Cerebellar cortex (tissue), 1 donor: ENCODE data around the gene JOSD2.
A peak's percentile ranks its signal among the peaks of the same experiment; 100 is the strongest.

Experiments used
- DNase-seq: peaks from one replicate; pipeline ENCODE4 v3.0.0-alpha.2; 2015; ENCODE audit warnings: low spot score

Gene JOSD2, protein sequence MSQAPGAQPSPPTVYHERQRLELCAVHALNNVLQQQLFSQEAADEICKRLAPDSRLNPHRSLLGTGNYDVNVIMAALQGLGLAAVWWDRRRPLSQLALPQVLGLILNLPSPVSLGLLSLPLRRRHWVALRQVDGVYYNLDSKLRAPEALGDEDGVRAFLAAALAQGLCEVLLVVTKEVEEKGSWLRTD

DNA sequence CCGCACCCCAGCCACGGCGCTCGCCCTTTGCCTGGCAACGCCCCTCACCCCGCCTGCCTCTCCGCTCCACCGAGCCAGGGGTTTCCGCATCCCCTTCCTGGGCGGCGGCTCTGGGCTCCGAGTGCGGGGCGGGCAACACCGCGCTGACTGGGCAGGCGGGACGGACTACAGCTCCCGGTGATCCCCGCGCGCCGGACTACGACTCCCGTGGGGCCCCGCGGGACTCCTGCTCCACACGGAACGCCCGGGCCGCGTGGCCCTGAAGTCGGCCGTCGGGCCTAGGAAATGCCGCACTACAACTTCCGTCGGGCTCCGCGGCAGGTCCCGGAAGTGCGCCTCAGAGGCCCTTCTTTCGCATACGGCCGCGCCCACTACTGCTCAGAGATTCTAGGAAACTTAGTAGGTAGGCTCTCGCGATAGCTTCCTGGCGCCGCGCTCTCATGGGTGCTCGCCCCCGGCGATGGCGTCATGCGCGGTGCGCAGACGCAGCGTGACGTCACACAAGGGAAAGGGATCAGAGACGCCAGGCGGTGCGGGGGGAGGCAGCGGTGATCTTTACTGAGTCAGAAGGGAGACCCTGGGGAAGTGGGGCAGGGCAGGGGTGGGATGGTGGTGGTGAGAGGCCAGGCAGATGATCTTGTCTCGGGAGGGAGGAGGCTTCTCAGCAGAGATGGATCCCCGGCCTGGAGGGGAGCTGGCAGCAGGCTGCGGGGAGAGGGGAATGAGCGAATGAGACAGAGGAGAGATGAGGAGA lies at the start of gene JOSD2:
JOSD2 (minus strand) TSS at position 123 of the 754 bp plus-strand sequence. CDS start 760 bp downstream, outside the sequence.
- peak; percentile 99 for DNase-seq

DNA sequence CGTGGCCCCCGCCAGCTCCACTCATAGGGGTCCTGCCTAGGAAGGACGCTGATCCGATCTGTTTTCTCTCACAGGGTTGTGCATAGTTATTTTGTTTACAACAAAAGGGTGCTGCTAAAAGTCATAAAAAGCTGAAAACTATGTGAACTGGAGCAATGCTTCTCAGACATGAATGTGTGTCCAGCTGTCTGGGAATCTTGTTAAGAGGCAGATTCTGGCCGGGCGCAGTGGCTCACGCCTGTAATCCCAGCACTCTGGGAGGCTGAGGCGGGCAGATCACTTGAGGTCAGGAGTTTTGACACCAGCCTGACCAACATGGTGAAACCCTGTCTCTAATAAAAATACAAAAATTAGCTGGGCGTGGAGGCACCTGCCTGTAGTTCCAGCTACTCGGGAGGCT lies 48.6 kb upstream of the JOSD2 start:
- DNase-seq = no peak

DNA sequence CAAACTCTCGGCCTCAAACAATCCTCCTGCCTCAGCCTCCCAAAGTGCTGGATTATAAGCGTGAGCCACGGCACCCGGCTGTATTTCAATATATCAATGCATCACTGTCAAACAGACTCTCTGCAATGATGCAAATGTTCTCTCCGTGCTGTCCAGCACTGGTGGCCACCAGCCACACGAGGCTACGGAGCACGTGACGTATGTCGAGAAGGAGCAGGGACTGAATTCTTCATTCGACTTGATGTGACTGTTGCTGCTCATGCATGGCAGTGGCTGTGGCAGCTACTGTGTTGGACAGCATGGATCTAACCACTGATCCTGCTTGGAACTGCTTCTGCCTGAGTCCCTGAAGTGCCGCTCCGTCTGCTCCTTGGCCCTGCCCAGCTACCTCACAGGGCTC lies 47.5 kb upstream of the JOSD2 start:
- DNase-seq = no peak

DNA sequence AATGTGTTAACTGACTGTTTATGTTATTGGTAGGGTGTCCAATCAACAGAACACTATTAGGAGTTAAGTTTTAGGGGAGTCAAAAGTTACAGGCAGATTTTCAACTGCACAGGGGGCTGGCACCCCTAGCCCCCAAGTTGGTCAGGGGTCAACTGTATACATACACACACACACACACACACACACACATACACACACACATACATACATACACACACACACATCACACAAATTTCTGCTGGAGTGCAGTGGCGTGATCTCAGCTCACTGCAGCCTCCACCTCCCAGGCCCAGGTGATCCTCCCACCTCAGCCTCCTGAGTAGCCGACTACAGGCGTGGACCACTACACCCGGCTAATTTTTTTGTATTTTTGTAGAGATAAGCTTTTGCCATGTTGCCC lies 47.0 kb upstream of the JOSD2 start:
- no peak for DNase-seq

DNA sequence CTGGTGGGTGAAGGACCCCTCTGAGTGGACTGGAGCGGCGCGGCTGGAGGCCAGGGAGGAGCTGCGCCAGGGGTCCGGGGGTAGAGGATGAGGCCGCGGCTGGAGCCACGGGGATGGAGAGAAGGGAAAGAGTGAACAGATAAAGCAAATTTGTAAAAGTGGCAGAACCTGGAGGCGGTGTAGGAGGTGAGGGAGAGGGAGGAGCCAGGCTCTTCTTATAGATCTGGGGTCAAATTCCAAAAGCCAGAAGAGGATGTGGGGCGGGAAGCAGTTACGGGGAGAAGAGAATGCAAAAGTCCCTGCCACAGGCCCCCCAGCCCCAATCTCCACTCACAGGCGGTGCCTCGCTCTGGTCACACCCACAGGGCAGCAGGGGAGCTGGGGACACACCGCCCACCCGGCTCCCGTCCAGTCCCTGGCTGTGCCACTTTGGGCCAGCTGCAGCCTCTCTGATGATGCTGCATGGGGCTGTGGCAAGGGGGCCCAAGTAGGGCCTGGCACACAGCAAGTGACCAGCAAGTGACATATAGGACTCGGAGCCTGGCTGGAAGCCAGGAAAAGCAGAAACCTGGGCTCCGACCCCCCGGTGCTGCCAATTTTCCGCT lies 46.1 kb upstream of the JOSD2 start:
- peak; percentile 38 for DNase-seq

DNA sequence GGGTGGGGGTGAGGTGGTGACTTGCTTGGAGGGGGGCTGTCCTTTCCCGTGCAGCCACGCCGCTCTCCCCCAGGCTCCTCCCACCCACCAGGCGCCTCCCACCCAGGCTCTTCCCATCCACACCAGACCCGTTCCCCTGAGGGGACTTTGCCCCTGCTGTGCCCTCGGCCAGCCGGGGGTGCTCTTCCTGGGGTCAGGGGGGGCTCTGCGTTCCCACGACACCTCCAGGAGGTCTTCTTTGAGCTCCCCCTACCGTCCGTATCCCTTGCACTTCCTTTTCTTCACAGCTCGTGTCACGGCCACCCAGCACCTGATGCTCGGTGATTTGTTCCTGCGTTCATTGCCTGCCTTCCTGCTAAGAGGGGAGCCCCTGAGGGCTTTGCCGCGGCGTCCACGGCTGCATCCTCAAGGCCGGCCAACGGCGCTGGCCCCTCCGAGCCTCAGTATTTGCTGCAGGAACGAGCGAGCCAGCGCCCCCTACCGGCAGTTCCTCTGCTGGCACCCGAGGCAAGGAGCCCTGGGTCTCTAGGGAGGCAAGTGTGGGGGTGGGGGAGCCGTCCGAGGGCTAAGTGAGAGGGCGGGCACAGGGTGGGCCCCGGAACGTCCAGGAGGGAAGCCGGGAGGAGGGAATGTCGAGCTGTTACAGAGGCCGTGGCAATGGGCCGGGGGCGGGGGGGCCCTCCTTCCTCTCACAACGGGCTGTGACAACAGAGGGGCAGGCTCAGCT lies 45.5 kb upstream of the JOSD2 start:
- peak; percentile 88 for DNase-seq

DNA sequence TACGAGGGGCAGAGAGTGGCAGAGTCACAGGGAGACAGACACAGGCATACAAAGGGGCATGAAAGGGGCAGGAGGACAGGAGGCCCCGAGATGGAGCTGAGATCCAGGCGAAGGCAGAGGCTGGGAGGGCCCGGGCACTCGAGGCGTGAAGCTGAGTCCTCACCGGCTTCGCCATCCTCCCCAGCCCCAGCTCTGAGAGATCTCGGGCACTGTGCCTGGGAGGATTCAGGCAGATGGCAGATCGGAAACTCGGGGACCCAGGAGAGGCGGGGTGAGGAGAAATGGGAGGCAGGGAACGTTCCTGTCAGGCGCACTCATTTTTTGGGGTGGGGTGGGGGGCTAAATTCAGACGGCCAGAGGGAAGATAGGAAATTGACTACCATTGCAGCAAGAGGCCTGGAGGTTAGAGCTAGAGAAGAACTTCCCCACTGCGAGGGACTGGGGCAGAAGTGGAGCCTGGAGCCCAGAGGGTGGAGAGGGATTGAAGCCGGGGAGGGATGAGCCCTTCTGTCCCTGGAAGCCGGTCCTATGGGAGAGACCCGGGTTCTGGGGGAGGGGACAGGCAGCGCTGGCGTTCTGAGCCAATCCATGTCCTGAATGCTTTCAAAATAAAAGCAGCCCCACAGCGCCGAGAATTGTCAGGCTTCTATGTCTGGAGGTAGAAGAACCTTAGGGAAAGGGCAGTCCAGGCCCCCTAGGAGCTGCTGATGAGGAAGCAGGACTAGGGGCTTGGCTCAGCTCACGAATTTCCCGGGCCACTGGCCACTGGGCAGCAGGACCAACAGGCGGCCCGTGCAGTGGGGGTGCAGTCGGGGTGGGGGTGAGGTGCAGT lies 44.7 kb upstream of the JOSD2 start:
- peak; percentile 81 for DNase-seq

DNA sequence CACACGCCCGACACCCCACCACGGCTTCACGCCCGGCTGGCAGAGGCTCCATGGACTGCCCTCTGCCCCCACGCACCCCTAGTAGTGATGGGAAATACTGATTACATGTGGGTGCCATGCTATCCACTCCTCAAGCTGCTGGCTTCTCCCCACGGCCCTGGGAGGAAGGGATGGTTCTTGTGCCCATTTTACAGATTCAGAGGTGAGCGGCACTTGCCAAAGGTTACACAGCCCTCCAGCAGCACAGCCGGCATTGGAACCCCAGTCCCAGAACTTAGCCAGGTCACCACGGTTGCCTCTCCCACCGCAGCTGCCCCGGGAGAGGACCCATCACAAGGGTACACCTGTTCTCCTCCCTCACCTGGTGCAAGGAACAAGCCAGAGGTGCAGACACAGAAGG lies 44.0 kb upstream of the JOSD2 start:
- DNase-seq = no peak

DNA sequence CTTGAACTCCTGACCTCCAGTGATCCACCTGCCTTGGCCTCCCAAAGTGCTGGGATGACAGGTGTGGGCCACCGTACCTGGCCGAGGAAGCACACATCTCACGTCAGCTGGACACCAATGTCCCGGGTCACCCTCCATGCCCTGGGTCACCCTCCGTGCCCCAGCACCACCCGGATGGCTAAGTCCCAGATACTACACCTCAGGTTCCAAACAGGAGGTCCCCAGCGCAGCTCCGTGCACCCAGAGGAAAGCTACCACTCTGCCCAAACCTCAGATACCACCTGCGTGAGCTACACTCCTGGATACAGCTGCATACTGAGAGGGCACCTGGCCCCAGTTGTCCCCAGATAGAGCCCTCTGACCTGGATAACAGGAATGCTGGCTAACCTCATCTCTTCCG lies 43.2 kb upstream of the JOSD2 start:
- DNase-seq = no peak

DNA sequence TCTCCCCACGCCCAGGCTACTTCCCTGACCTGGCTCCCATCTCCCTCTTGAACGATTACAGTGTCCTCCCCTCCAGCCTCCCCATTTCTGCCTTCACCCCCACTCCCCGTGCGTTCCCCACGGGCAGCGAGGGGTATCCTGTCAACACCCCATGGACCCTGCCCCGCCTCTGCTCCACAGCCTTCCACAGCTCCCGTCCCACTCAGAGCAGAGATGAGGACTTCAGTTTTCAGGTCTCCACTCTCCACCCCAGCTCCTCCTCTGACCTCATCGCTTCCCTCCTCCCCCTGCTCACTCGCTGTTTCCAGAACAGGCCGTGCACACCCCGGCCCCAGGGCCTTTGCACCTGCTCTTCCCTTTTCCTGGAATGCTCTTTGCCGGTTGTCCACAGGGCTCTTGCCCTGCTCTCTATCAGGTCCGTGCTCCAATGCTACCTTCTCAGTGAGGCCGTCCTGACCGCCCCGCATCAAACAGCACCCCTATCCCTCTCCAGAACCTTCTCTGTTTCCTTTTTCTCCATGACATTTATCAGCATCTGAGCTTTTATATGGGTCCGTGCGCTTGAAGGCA lies 42.2 kb upstream of the JOSD2 start:
- no peak for DNase-seq

DNA sequence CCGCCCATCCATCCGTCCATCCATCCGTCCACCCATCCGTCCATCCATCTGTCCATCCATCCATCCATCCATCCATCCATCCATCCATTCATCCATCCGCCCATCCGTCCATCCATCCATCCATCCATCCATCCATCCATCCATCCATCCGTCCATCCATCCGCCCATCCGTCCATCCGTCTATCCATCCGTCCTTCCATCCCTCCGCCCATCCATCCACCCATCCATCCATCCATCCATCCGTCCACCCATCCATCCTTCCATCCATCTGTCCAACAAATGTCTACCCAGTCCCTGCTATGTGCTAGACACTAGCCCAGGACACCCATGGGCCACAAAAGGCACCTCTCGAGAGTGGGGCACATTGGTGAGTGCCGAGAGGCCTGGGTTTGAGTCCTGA lies 41.5 kb upstream of the JOSD2 start:
- no peak for DNase-seq

DNA sequence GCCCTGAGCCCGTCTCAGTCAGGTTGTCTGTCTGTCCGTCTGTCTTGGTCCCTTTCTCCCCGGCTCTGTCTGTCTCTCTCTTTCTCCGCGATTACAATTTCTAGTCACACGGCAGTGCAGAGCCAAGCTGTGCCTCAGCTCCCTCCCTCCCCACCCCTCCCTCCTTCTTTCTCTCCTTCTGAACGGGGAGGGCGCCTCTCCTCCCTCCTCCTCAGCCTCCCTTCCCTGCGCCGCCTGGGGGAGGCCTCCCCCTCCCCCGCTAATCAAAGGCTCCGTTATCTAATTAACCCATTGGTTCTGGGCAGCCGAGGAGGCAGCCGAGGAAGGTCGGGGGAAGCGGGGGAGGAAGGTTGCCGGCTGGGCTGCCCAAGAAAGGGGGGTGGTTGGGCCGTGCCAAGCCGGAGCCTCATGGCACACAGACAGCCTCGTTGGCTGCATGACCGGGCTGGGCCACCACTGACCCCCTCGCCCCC lies 40.8 kb upstream of the JOSD2 start:
- DNase-seq = peak; percentile 84

DNA sequence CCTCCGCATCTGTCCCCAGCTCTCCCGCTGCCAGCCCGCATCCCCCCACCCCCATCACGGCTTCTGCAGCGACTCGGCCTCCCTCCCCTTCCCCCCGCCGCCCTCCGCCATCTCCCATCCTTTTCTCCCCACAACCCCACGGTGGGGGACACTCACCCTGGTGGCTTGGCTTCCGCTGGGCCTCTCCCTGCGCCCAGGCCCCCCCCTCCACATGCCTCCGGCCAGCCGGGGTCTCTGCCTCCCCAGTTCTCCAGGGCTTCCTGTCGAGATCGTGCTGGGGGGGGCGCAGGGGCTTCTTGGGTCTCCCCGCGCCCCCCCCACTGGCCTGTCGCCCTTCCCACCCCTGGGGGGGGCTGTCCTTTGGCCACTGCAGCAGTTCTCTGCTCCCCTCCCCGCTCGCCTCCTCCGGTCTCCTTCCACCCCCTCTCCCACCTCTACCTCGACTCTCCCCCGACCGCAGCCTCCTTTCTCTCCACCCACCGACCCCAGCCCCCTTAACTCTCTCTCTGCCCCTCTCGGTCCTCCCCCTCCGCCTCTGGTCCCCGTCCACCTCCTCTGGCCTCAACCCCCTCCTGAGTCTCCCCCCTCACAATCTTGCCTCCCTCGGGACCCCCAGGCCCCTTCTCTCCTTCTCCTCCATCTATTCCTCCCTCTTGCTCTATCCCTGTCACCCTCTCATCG lies 40.2 kb upstream of the JOSD2 start:
- DNase-seq = no peak

DNA sequence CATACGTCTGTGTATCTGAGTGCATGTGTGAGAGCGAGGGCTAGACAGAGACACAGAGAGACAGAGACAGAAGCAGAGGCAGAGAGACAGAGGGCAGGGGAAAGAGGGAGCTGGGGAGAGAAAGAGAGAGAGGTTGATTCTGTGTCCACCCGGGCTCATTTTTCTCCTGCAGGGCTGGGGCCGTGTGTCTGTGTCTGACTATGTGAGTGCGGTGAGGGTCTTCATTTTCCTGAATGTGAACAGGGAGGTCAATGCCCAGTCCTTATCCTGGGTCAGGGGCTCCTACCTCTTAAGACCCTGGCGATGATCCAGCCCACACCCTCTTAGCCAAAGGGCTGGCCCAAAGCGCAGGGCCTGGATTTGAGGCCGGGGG lies 39.6 kb upstream of the JOSD2 start:
- peak; percentile 36 for DNase-seq

DNA sequence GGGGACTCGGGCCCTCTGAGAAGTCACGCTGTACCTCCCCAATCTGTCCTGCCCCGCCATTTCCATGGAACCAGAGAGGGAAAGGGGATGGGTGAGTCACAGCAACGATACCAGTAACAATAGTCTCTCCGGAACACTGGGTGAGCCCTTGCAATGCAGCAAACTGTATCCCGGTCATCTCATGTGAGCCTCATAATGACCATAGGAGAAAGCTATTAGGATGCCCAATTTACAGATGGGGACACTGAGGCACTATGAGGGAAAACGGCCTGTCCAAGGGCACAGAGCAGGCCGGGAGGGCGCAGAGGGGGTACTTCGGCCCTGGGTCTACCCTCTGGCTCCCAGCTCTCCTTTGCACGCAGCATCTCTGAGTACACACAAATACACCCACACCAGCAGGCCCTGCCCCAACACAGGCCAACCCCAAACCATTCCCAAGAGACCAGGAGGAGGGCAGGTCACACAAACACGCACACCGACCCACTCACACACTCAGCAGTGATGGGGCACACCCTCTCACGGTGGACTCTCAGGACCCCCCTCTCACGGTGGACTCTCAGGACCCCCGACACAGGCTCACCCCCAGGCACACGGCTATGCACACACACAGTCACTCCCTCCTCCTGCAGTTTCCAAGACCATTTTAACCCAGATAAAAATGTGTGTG lies 39.1 kb upstream of the JOSD2 start:
- DNase-seq = peak; percentile 36

DNA sequence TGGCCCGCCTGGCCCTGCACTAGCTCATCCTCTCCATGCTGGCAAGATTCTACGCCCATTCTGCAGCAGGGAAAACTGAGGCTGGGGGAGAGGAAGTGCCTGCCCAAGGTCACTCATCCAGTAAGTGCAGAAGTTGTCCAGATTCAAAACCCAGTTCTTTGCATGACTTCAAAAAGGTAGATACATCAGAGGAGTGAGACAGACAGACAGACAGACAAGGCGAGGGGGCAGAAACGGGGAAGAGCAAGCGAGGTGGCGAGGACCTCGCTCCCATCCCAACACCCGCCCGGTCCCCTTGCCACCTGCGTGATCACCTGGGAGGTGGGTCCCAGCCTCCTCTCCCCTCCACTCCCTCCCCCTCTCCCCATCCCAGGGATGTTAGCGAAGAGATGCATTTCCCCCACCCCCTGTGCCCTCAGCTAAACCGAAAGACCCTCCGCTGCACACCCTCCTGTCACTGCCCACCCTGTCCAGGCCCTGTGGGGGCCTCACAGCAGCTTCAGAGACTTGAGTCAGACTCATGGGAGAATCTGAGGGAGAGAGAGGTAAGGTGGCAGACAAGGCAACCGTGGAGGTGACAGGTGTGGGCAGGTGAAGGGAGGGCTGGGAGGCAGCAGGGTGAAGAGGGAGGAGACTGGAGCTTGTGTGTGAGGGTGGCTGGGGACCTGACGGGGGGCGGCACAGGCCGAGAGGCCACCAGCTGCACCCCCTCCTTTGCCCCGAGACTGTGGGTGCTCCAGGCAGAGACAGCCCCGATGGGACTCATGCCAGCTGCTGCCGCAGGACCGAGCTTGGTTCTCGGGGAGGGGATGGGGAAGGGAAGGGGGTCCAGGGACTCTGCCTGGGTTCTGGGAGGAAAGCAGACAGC lies 38.3 kb upstream of the JOSD2 start:
- DNase-seq = no peak

DNA sequence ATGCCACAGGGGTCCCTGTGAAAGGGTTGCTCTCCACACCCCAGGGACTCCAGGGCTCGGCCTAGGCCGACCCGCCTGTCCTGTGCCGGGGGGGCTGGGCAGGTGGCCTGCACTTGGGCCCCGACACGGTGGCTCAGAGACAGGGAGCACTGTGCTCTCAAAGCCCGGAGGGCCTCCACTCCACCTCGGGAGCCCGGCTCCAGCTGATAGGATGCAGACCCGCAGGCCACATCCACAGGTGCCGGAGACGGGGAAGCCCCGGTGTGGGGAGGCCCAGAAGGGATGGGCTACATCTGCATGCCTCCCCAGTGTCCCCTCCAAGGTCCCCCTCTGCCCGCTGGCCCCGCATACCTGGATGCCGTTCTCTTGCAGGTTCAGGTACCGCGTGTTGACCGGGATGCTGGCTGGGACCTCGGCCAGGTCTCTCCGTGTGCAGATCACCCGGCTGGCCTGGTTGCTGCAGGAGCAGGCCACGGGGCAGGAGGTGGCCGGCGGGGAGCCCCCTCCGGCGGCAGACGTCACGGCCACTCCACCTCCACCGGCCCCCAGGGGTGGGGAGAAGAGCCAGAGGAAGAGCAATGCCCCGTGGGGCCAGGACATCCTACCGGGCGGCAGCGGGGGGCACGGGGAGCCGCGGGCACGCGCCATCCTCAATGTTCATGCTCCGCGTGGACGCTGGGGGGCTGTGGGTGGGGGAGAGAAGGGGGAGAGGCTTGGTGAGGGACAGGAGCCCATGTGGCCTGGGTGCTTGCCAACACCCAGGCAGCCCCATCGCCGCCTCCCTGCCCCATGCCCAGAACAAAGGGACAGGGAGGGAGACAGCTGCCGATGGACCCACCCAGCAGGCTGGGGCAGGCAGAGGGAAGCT lies 37.4 kb upstream of the JOSD2 start:
- peak; percentile 55 for DNase-seq
